GM19324 (cell line): ENCODE results near the gene KIAA1143.

Source experiments
- ATAC-seq: cut with Tn5 transposase; IDR thresholded peaks from one replicate; pipeline ENCODE4 v1.9.1; 2021; ENCODE audit warnings: mild to moderate bottlenecking, moderate library complexity; ENCODE audit not compliant: unreplicated experiment, low FRiP score

KIAA1143 gene

GRCh38 chr3:44761424-44762169 is at the start of gene KIAA1143, which contains the start of gene KIF15:
Gene KIAA1143, minus strand, starts transcription at chr3:44761619. Its CDS starts 17 bp downstream, at chr3:44761602.
Gene KIF15, plus strand, starts transcription at chr3:44761794. Its CDS starts 72 bp downstream, at chr3:44761866.
- peak; percentile 96 for ATAC-seq

DNA sequence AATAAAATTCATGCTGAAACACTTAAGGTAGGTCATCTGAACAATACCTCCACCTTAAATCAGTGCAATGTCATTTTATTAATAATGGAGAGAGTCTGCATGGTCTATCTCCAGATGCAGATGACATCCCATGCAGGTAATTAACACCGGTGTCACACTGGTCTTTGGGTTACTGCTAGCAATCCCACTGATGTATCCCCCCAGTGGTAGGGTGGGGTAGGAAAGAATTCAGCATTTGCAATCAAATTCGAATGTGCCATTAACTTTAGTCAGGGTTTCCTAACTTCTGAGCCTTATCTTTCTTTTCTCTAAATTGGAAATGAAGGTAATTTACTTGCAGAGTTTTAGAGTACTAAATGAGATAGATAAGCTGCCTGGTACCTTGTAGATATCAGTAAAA is 44.5 kb upstream of the KIAA1143 start:
- no peak for ATAC-seq

DNA sequence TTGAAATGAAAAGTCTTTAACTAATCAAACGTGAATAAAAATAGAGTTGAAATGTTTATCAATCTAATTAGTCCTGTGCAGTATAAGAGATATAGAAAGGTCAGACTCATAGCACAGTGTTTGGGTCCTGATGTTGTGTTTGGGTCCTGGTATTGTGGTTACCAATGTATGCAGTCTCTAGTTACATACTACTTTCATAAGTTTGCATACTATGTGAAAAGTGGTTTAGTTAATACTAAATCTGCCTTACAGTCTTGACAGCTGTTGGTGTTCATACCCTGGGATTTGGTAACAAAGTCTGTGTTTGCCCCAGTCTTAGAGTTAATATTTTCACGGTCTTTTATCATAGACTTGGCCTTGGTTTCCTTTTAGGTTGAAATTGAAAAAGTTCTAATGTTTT is 41.9 kb upstream of the KIAA1143 start:
- peak; percentile 55 for ATAC-seq

DNA sequence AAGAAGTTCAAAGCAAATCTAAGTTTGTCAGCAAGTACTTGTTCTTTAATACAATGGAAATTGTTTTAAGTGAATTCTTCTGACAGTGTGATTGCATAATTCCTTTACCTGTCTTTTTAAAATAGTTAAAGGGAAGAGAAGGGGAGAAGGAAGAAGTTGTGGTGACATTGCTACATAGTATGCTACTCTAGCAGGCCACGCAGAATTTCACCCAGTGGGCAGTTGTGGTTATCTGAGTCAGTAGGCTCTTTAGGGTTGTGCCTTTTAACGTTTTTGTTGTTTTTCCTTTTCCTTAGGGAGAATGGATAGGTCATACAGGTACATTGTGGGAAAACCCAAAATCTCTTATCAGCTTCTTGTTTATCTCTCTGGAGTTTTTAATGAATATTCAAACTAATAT is 40.6 kb upstream of the KIAA1143 start:
- no peak for ATAC-seq

DNA sequence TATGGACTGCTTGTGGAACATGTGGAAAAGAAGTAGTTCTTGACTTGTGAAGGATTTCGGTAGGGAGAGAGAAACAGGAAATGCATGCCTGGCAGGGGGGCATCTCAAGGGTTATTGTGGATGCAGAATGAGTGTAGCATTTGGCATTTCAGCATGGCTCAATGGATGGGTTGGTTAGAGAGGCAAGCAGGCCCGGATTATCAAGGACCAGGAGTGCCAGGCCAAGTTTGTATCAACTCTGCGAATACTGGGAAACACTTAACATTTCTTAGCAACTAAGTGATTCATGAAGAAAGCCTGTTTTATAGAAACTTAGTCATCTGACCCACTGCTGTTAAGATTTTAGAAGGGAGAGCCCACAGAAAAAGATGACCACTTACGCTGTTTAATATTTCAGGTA is 33.8 kb upstream of the KIAA1143 start:
- no peak for ATAC-seq

DNA sequence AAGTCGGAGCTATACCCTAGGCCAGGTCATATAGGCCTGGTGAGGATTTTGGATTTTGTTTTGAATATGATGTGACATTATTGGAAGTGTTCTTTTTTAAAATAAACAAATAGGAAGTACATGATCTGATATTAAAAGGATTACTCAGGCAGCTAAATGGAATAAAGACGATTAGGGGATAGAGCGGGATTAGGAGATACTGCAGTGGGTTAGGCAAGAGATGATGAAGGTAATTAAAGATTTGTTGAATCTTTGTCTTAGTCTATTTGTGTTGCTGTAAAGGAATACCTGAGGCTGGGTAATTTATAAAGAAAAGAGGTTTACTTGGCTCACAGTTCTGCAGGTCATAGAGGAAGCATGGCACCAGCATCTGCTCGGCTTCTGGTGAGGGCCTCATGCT is 21.5 kb upstream of the KIAA1143 start:
- no peak for ATAC-seq

DNA sequence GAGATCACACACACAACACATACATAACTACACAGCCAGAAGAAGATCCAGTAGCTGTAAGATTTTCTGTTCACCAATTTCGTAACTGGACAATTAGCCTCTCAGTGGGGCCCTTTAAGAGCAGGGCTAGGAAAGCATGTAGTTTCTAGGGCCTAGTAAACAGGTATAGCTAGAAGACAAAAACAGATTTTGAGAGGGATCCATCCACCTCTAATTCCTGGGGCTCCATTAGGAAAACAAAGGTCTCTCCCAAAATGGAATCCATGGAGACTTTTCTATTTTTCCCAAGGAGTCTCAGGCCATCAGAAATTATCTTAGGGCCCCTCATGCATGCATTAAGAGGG is 10.7 kb upstream of the KIAA1143 start:
- no peak for ATAC-seq

DNA sequence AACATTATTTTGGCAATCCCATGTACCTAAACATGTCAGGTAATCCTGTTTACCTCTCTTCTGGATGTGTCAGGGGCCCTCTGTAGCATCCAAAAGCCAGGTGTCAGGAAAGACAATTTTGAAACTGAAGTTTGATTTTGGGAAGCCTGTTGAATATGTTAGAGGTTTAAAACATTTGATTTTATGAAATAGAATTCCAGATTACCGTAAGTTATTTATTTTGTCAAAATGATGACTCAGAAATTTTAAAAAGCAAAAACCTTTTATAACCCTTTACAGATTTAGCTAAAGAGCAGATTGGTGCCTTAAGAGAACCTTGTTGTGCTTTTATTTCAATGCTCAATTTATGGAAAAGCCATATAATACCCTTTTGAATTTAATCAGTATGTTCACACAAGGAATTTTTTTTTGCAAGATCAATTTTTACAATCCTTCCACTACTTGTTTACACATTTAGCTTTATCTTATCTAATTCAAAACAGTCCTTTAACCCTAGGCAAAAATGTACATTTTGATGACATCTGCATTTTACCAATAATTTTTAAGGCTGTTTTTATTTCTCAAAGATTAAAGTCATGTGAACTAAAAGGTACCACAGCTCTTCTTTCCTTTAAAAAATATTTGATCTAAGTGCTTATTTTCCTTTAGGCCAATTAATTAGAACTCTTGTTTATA is 10.1 kb upstream of the KIAA1143 start:
- no peak for ATAC-seq

DNA sequence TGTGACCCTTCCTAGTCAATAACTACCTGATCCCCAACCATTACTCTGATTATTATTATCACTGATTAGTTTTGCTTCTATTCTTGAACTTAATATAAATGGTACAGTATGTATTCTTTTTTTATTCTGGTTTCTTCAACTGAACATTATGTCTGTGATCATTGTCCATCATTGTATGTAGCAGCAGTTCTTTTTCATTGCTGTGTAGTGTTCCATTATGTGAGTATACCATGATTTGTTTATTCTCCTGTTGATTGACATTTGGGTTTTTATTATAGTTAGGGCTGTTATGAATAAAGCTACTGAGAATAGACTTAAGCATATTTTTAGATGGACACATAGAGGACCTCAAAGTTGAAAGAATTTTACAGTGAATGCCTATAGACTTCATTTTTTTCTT is 2.8 kb upstream of the KIAA1143 start:
- no peak for ATAC-seq

DNA sequence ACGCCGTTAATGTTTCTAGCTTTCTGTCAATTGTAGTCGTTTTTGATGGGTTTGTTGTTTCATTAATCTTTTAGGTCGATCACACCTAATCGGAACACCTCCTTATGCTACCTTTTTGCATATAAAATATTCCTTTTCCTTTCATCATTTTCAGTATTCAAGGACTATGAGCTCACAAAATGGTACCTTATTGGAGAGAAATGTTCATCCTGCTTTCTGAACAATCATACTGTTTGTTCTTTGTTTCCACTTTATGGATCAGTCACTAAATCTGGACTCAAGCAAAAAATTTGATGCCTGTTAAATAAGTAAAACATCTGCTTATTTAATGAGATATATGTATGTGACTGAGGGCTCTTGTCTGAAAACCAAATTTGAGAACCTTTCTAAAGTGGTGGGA is 1.3 kb upstream of the KIAA1143 start:
- ATAC-seq: no peak

DNA sequence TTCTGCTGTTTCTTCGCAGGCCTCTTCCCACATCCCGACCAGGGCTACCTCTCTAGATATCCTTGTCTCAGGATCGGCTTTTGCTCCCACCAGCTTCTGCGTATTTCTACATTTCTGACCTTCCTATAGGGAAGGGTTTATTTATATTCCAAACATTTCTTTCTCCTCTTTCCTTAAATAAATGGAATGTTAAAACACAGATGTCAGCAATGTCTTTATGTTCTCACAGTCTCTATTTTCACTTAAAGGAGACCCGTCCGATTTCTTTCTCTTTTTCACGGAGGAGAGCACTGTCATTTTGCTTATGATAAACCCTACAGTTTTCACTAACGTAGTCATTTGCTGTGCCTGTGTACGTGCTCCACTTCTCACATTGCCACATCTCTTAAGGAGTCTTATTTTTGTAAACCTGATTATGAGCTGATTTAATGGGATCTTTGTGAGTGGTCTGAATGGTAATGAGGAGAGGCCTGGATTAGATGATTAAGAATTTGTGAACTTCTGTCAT is 805 bp upstream of the KIAA1143 start:
- ATAC-seq: no peak

DNA sequence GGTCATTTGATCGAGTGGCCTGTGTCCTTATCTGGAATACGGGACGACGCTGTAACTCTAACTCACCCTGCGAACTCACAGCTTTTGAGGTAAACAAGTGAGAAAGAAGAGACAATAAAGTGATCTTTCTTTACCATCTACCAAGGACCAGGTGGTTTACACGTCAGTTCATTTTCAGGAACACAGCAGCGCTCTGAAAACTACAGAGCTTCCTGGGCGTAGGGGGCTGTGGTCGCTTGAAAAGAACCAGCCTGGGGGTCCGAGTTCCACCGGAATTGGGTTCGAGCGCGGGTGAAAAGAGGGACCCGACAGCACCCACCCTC is 357 bp downstream of the KIAA1143 start:
- no peak for ATAC-seq

- ATAC-seq: no peak
Observed at GRCh38 chr3:44734646-44735168, 26.7 kb downstream of the KIAA1143 start.

DNA sequence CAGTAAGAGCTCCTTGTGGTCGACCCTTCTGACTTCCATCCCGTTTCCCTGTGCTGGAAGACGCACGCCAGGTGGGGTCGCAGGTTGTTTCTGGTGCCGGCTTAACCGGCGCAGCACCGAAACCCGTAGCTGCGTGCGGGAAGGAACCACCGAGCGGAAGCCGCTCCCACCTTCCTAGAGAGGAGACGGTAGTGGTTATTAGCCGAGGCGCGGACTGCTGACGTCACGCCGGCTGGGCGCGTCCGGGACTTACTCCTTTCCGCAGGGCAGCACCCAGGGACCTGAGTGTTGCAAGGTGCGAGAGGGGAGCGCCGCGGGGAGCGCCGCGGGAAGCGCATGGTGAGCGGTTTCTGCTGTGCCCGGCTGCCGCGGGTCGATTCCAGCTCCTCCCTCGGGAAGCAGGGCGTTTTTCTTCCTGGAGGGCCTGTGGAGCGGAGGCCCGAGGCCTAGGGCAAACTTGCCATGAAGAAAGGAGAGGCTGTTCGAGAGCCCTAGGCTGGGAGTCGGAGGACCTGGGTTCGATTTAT is 32.0 kb downstream of the KIAA1143 start, which contains the start of gene ZNF501:
Gene ZNF501, plus strand, starts transcription at position 252 of the 527 bp plus-strand sequence. CDS start 4,787 bp downstream, outside the sequence.
- peak; percentile 60 for ATAC-seq

GRCh38 chr3:44722103-44722401 is 39.4 kb downstream of the KIAA1143 start:
- ATAC-seq: no peak

DNA sequence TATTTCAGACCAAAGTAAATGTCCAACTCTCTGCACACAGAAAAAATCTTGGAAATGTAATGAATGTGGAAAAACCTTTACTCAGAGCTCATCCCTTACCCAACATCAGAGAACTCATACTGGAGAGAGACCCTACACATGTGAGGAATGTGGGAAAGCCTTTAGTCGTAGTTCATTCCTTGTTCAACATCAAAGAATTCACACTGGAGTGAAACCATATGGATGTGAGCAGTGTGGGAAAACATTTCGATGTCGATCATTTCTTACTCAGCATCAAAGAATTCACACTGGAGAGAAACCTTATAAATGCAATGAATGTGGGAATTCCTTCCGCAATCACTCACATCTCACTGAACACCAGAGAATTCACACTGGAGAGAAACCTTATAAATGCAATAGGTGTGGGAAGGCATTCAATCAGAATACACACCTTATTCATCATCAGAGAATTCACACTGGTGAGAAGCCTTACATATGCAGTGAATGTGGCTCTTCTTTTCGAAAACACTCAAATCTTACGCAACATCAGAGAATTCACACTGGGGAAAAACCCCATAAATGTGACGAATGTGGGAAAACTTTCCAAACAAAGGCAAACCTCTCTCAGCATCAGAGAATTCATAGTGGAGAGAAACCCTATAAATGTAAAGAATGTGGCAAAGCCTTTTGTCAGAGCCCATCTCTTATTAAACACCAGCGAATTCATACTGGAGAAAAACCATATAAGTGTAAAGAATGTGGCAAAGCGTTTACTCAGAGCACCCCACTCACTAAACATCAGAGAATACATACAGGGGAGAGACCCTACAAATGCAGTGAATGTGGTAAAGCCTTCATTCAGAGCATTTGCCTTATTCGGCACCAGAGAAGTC is 40.0 kb downstream of the KIAA1143 start:
- ATAC-seq: no peak

- no peak for ATAC-seq
Observed at GRCh38 chr3:44712455-44713075, 48.9 kb downstream of the KIAA1143 start, which contains the start of gene ZNF502. Gene ZNF502, plus strand, starts transcription at chr3:44712660. Its CDS starts 7,602 bp downstream, at chr3:44720262.
